ENCODE data around the gene CNOT10.

CNOT10 gene

GRCh38 chr3:32819551-32820348 lies 134.8 kb downstream of the CNOT10 start:
- DNase-seq: no peak

GRCh38 chr3:32820430-32820829 lies 135.4 kb downstream of the CNOT10 start:
- no peak for DNase-seq

- DNase-seq: no peak
Observed at GRCh38 chr3:32820971-32821685, 136.1 kb downstream of the CNOT10 start.

- DNase-seq: no peak
Observed at GRCh38 chr3:32821686-32822296, 136.8 kb downstream of the CNOT10 start.

GRCh38 chr3:32822609-32823498 lies 137.9 kb downstream of the CNOT10 start:
- no peak for DNase-seq

Data from NCI-H446 treated with DMSO at 0.1 percent for 48 hours (cell line).